ENCODE measurements around the gene CHIC2.

- no peak for TF ChIP-seq POLR2AphosphoS5 (IDR thresholded peaks at IDR 0.05; ENCODE audit: low read depth, low read length)
- TF ChIP-seq POLR2A (IDR thresholded peaks at IDR 0.05; ENCODE audit: low read depth, low read length): no peak
These were observed 37.0 kb upstream of the CHIC2 start for GRCh38 chr4:54101190-54102041.

All from GM12892 (cell line).